ENCODE data around the gene ANKRD13C.

GRCh38 chr1:70211541-70211940 lies 143.0 kb downstream of the ANKRD13C start:
- TF ChIP-seq, protein P1, sequence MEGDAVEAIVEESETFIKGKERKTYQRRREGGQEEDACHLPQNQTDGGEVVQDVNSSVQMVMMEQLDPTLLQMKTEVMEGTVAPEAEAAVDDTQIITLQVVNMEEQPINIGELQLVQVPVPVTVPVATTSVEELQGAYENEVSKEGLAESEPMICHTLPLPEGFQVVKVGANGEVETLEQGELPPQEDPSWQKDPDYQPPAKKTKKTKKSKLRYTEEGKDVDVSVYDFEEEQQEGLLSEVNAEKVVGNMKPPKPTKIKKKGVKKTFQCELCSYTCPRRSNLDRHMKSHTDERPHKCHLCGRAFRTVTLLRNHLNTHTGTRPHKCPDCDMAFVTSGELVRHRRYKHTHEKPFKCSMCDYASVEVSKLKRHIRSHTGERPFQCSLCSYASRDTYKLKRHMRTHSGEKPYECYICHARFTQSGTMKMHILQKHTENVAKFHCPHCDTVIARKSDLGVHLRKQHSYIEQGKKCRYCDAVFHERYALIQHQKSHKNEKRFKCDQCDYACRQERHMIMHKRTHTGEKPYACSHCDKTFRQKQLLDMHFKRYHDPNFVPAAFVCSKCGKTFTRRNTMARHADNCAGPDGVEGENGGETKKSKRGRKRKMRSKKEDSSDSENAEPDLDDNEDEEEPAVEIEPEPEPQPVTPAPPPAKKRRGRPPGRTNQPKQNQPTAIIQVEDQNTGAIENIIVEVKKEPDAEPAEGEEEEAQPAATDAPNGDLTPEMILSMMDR (IDR thresholded peaks at IDR 0.05 in 8 of 11, conservative IDR thresholded peaks at IDR 0.05 in 3 of 11) = no peak
- no peak for TF ChIP-seq POLR2AphosphoS5 (IDR thresholded peaks at IDR 0.05)

Data from spleen (tissue), 7 donors.